GM12872 (cell line): ENCODE data around the gene MRPL37.

ENCODE experiments used
- CTCF ChIP-seq: IDR thresholded peaks from 3 replicates; pipeline ENCODE4 v1.5.1; 2011; ENCODE audit warnings: low read depth, mild to moderate bottlenecking, low read length, moderate library complexity; ENCODE audit not compliant: insufficient read depth

MRPL37 gene

GRCh38 chr1:54215523-54215922 is 15.6 kb downstream of the MRPL37 start:
- TF ChIP-seq CTCF: no peak

- no peak for TF ChIP-seq CTCF
These were observed 19.1 kb downstream of the MRPL37 start for GRCh38 chr1:54218883-54219687.

- TF ChIP-seq CTCF: no peak
These were observed 19.7 kb downstream of the MRPL37 start for GRCh38 chr1:54219688-54220003.

GRCh38 chr1:54220004-54220811 is 20.2 kb downstream of the MRPL37 start:
- TF ChIP-seq CTCF: no peak

- TF ChIP-seq CTCF: no peak
These were observed 21.3 kb downstream of the MRPL37 start for GRCh38 chr1:54221113-54221834.

- no peak for TF ChIP-seq CTCF
These were observed 22.0 kb downstream of the MRPL37 start for GRCh38 chr1:54221867-54222484.

- TF ChIP-seq CTCF: no peak
These were observed 22.7 kb downstream of the MRPL37 start for GRCh38 chr1:54222711-54223110.
